Measurements from ENCODE around the gene PRKN. TPM values are rescaled to one million over a fixed set of nuclear protein-coding genes. Genes with fewer than 3 reads are reported as not detected.

Gene PRKN
- total RNA-seq, 4 donors from 2014 or later = 4.4 to 669 (median 10.5) TPM

DNA sequence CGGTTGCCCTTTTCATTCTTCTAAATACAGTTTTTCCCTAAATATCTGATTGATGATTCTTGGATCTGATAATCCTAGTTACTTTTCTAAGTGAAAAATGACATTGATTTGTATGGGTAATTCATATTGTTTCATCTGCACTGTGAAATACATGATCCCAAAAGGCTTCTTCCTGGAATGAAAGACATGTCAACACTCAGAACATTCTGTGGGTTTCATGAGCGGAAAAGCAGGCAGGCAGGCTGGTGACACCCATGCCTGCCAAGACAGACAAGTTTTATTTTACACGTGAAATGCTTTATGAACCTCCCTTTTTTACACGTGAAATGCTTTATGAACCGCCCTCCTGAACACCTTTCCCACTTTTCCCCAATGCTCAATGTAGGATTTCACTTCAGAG lies 105.0 kb downstream of the PRKN start:
- Histone ChIP-seq H3K27me3 (no peaks in the 10 kb centered on the region), H3K36me3 (no peaks in the 10 kb centered on the region), H3K27ac (no peak overlapping the region), H3K9me3 (no peaks in the 10 kb centered on the region), H3K4me1 (no peaks in the 10 kb centered on the region), H3K4me3 (no peak overlapping the region)
- no peak for DNase-seq
- TF ChIP-seq POLR2A (IDR thresholded peaks at IDR 0.05) = no peak
- no peak for TF ChIP-seq CTCF (IDR thresholded peaks at IDR 0.05)

DNA sequence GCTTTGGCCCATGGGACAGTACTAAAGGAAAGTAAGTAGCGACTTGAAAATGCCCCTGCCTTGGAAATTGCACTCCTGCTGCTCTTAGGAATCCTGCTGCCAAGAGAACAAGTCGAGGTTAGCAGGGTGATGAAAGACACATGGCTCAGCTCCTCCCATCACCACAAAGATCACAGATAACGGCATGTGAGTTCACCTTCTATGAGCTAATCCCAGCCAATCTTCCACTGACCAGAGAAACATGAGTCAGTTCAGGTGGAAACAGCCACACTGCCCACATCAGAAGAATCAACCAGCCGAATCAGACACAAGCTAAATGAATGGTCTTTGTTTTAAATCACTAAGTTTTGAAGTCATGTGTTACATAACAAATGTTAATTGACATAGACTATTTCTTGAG lies 106.3 kb downstream of the PRKN start:
- no peak for DNase-seq
- no peaks in the 10 kb centered on the region for H3K36me3 ChIP-seq
- H3K9me3 ChIP-seq = no peaks in the 10 kb centered on the region
- H3K4me1 ChIP-seq = no peaks in the 10 kb centered on the region
- no peak overlapping the region for H3K4me3 ChIP-seq
- TF ChIP-seq POLR2A (IDR thresholded peaks at IDR 0.05) = no peak
- TF ChIP-seq CTCF (IDR thresholded peaks at IDR 0.05) = no peak
- no peaks in the 10 kb centered on the region for H3K27me3 ChIP-seq
- H3K27ac ChIP-seq = no peak overlapping the region

GRCh38 chr6:162620073-162620472 lies 107.5 kb downstream of the PRKN start:
- no peak for DNase-seq
- Histone ChIP-seq H3K27ac (no peak overlapping the region), H3K4me1 (peaks cover 0 to 5% (median 0%) of the 10 kb centered on the region in 4 donors), H3K4me3 (no peak overlapping the region), H3K36me3 (no peaks in the 10 kb centered on the region), H3K9me3 (no peaks in the 10 kb centered on the region), H3K27me3 (no peaks in the 10 kb centered on the region)
- TF ChIP-seq POLR2A (IDR thresholded peaks at IDR 0.05) = no peak
- TF ChIP-seq CTCF (IDR thresholded peaks at IDR 0.05) = no peak

- no peaks in the 10 kb centered on the region for H3K36me3 ChIP-seq
- H3K27ac ChIP-seq = no peak overlapping the region
- no peak overlapping the region for H3K4me3 ChIP-seq
- peaks cover 0 to 5% (median 0%) of the 10 kb centered on the region in 4 donors for H3K4me1 ChIP-seq
- no peaks in the 10 kb centered on the region for H3K9me3 ChIP-seq
- H3K27me3 ChIP-seq = no peaks in the 10 kb centered on the region
- no peak for DNase-seq
- no peak for TF ChIP-seq CTCF (IDR thresholded peaks at IDR 0.05)
- no peak for TF ChIP-seq POLR2A (IDR thresholded peaks at IDR 0.05)
These were observed 109.0 kb downstream of the PRKN start for GRCh38 chr6:162618448-162619002.

DNA sequence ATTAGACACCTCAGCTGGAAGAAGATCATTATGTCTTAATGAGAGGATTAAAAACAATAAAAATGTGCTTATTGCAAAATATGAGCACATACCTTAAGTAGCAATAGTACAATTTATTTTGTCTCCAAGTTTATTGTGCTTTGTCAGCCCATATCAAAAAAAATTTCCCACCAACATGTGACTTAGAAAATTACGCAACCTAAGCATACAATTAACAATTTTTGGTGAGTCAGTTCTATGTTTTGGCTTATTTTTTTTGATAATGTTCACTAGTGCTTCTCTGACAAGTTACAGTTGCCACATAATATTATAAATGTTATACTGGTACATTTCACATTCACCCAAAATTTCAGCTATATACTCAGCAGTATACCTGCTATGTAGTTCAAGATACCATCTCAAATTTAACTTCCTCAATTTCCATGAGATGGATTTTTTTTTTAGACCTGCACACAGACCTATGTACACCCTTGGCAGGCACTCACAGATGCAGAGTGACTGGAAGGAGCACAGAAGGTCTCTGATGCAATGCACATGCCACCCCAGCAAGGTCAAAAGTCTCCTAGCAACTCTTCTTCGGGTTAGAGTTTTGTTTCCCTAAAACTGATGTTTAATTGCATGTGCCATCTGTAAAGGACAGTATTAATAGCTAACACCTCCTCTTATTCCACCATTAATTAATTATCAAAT lies 112.4 kb downstream of the PRKN start:
- no peaks in the 10 kb centered on the region for H3K36me3 ChIP-seq
- H3K4me1 ChIP-seq = peaks cover 0 to 5% (median 0%) of the 10 kb centered on the region in 4 donors
- H3K4me3 ChIP-seq = no peak overlapping the region
- no peak for TF ChIP-seq POLR2A (IDR thresholded peaks at IDR 0.05)
- TF ChIP-seq CTCF (IDR thresholded peaks at IDR 0.05) = no peak
- H3K9me3 ChIP-seq = no peaks in the 10 kb centered on the region
- no peak for DNase-seq
- no peak overlapping the region for H3K27ac ChIP-seq
- H3K27me3 ChIP-seq = no peaks in the 10 kb centered on the region
